K562 (cell line): ENCODE results near the gene GRK3. TPM values are rescaled to one million over a fixed set of nuclear protein-coding genes. Genes with fewer than 3 reads are reported as not detected.

Experiments used
- ATAC-seq: fragments of 200-7000 bp; cut with Tn5 transposase; 3 replicates; pipeline ENCODE4 v1.9.1; 2020; ENCODE audit warnings: moderate library complexity
- BruUV-seq: library from RNA; stranded (reverse); fragments of 400-500 nt; replicated peaks from 2 replicates; lab custom pipeline; 2021; lab: Mats Ljungman, UMichigan
- CTCF ChIA-PET: fragments of 300-600 bp; formaldehyde crosslinking; extraction: SDS; loops from one replicate; lab custom pipeline; 2021; ENCODE audit warnings: low intra/inter-chr PET ratio; lab: Yijun Ruan, JAX
- POLR2A ChIA-PET: fragments of 300-600, 350-650 bp; sonication (Branson Sonifier 250); formaldehyde crosslinking; extraction: SDS; loops from one replicate; lab custom pipeline; 2021; ENCODE audit warnings: antibody characterized with exemption, inconsistent platforms; lab: Yijun Ruan, JAX
- DNase-seq, 4 experiments: peaks; one replicate each; pipeline versions ENCODE4 v3.0.0 to v3.0.0-alpha.2; 2011 to 2018; ENCODE audit warnings: low spot score in 3 of 4, mixed read lengths in 3 of 4; ENCODE audit errors: extremely low read depth in 1 of 4
- FAIRE-seq: peaks from 2 replicates; lab custom pipeline; 2011; peaks lifted over from hg19 to GRCh38; lab: Jason Lieb, UNC
- H2AFZ ChIP-seq: 2 replicates; pipeline ENCODE4 v1.6.0; 2011; ENCODE audit warnings: low read depth, low read length, control low read depth, inconsistent platforms
- H3K27ac ChIP-seq: fragments of 200-600 bp; 3 replicates; pipeline ENCODE4 v1.8.0; 2011; ENCODE audit warnings: low read depth, mild to moderate bottlenecking, control low read depth, inconsistent platforms, low read length, moderate library complexity, mixed read lengths; ENCODE audit errors: extremely low read depth
- H3K27me3 ChIP-seq, 2 experiments: fragments of 300-600 bp in 1 of 2; 2 replicates in 1 of 2; 3 replicates in 1 of 2; pipeline versions ENCODE4 v1.6.0 to v1.8.0; 2011; ENCODE audit warnings: inconsistent platforms in 2 of 2, low read length in 2 of 2, mild to moderate bottlenecking in 1 of 2, mixed read lengths in 1 of 2, moderate library complexity in 1 of 2; ENCODE audit not compliant: control insufficient read depth in 2 of 2, insufficient read depth in 2 of 2
- H3K36me3 ChIP-seq: fragments of 300-600 bp; 3 replicates; pipeline ENCODE4 v1.8.0; 2011; ENCODE audit warnings: mild to moderate bottlenecking, low read length, inconsistent platforms; ENCODE audit not compliant: control insufficient read depth, insufficient read depth
- H3K4me1 ChIP-seq, 2 experiments: fragments of 200-600 bp in 1 of 2; replicated peaks in 1 of 2; 2 replicates in 1 of 2; 3 replicates in 1 of 2; pipeline versions ENCODE4 v1.5.1 to v1.8.0; 2011; ENCODE audit warnings: inconsistent platforms in 2 of 2, low read length in 2 of 2, mild to moderate bottlenecking in 1 of 2, mixed read lengths in 1 of 2, moderate library complexity in 1 of 2; ENCODE audit not compliant: control insufficient read depth in 2 of 2, insufficient read depth in 2 of 2
- H3K4me2 ChIP-seq: 2 replicates; pipeline ENCODE4 v1.6.1; 2011; ENCODE audit warnings: low read length, control low read depth, inconsistent platforms, mixed read lengths; ENCODE audit not compliant: insufficient read depth
- H3K4me3 ChIP-seq: fragments of 200-600 bp; sonication (generic), shearing (Covaris generic); 2 replicates; pipeline ENCODE4 v1.5.1; 2016; ENCODE audit warnings: control low read depth, inconsistent platforms
- H3K79me2 ChIP-seq: fragments of 200-600 bp; 3 replicates; pipeline ENCODE4 v1.8.0; 2011; ENCODE audit warnings: low read length, inconsistent platforms; ENCODE audit not compliant: control insufficient read depth, insufficient read depth
- H3K9ac ChIP-seq, 2 experiments: 2 replicates each; pipeline versions ENCODE4 v1.6.0 to v1.6.1; 2011; ENCODE audit warnings: low read depth in 2 of 2, low read length in 2 of 2, control low read depth in 1 of 2, inconsistent platforms in 1 of 2, mild to moderate bottlenecking in 1 of 2, mixed read lengths in 1 of 2; ENCODE audit not compliant: insufficient read depth in 1 of 2
- H3K9me1 ChIP-seq: one replicate; pipeline ENCODE4 v1.6.0; 2011; ENCODE audit warnings: inconsistent platforms, mild to moderate bottlenecking, low read length, moderate library complexity; ENCODE audit not compliant: control insufficient read depth, insufficient read depth
- H3K9me3 ChIP-seq: replicated peaks from 2 replicates; pipeline ENCODE4 v1.5.1; 2011; ENCODE audit warnings: low read depth, low read length, inconsistent platforms; ENCODE audit not compliant: control insufficient read depth, insufficient read depth
- H4K20me1 ChIP-seq: replicated peaks from 2 replicates; pipeline ENCODE4 v1.6.1; 2011; ENCODE audit warnings: low read length, inconsistent platforms, mixed read lengths; ENCODE audit not compliant: control insufficient read depth, insufficient read depth
- CHAMP1 ChIP-seq: fragments of 450-650 bp; IDR thresholded peaks from 2 replicates; pipeline ENCODE4 v1.6.1; 2016; ENCODE audit warnings: mild to moderate bottlenecking
- POU5F1 ChIP-seq: fragments of 150-350 bp; IDR thresholded peaks from 2 replicates; pipeline ENCODE4 v1.6.1; 2014; ENCODE audit warnings: borderline replicate concordance, low read length, low read depth, mild to moderate bottlenecking; ENCODE audit not compliant: partially characterized antibody
- ZNF717 ChIP-seq: fragments of 250-450 bp; sonication (Bioruptor Pico); IDR thresholded peaks from 2 replicates; pipeline ENCODE4 v1.5.0; 2021
- ZNF780A ChIP-seq: fragments of 250-450 bp; sonication (Bioruptor Pico); IDR thresholded peaks from 2 replicates; pipeline ENCODE4 v1.5.0; 2021; ENCODE audit warnings: mild to moderate bottlenecking
- WGBS: fragments of 100-300 bp; shearing (Covaris generic); methylation state at CpG from one replicate; pipeline ENCODE4 v1.1.6; 2016; ENCODE audit warnings: low coverage, mixed read lengths; ENCODE audit not compliant: insufficient coverage; ENCODE audit errors: missing lambda C conversion rate; 5-methylcytosine and 5-hydroxymethylcytosine counted together
- in situ Hi-C: fragments of 300-500 bp; cut with MboI; formaldehyde crosslinking; loops from 4 replicates; pipeline ENCODE4 v1.15.0; 2018; ENCODE audit warnings: inconsistent platforms, mixed read lengths
- intact Hi-C: fragments of 100-400 bp; cut with micrococcal nuclease; formaldehyde crosslinking; loops from 2 replicates; pipeline ENCODE4 v1.14.2; 2022
- polyA plus RNA-seq, 8 experiments: library from polyadenylated mRNA; depleted of rRNA in 4 of 8; stranded (reverse) in 5 of 8; unstranded in 3 of 8; fragments of >200 nt; fragmentation: Nextera tagmentation in 2 of 8; fragmentation: Illumina TruSeq in 1 of 8; extraction: Ambion mirVana in 2 of 8; extraction: Trizol in 1 of 8; gene quantifications; 2 replicates each; pipeline versions ENCODE4 v1.2.1 to v1.2.3, GENCODE V29; 2011 to 2014; ENCODE audit warnings: inconsistent platforms in 1 of 8, missing spikeins in 1 of 8
- total RNA-seq, 7 experiments: library from RNA; depleted of rRNA in 6 of 7; stranded (reverse); fragments of >200 nt in 6 of 7; fragmentation: Illumina TruSeq in 2 of 7; extraction: Trizol in 2 of 7; gene quantifications; 2 replicates each; pipeline versions ENCODE4 v1.2.1 to v1.2.3, GENCODE V29; 2011 to 2021; ENCODE audit warnings: low replicate concordance in 1 of 7

Gene GRK3
- total and polyA plus RNA-seq, 9 of the 15 experiments (the other 6 are each of a cell fraction or from before 2014, with no cell fraction given), result 1.4 to 7.6 (median 3.6) TPM

GRCh38 chr22:25777411-25777810 lies 212.9 kb downstream of the GRK3 start:
- no peaks in the 10 kb centered on the region for H3K9me3 ChIP-seq
- no peak for FAIRE-seq
- in situ Hi-C loops, result no loop called here

More at GRCh38 chr22:25777411-25777810, 212.9 kb downstream of the GRK3 start:
- intact Hi-C loops, result loop anchor here (10.0 kb wide), 1 partner anchor 233 kb away; no protein-coding TSS in a partner anchor
- Histone ChIP-seq H2AFZ (no peak overlapping the region), H3K4me1 (no peaks in the 10 kb centered on the region; a peak in 1 of 5 replicates), H3K9ac (no peak overlapping the region; a peak in 1 of 4 replicates), H3K4me2 (no peak overlapping the region), H3K36me3 (peaks cover 18% of the 10 kb centered on the region; the same call in 1 of the 3 replicates), H3K4me3 (no peak overlapping the region), H4K20me1 (no peaks in the 10 kb centered on the region), H3K27ac (no peak overlapping the region), H3K79me2 (no peaks in the 10 kb centered on the region), H3K9me1 (no peaks in the 10 kb centered on the region), H3K27me3 (no peaks in the 10 kb centered on the region)
- POLR2A ChIA-PET, result no interaction called here
- CTCF ChIA-PET, result no interaction called here
- DNase-seq (no peak), ATAC-seq (no peak)
- TF ChIP-seq CHAMP1, result no peak
- TF ChIP-seq ZNF717 (CRISPR knock-in tag), result no peak
- TF ChIP-seq ZNF780A (CRISPR knock-in tag), result no peak
- no peak for TF ChIP-seq POU5F1
- no TSS peak for BruUV-seq
- WGBS, result 69% methylated on average over 7 of the region's 9 CpGs
